Stimulated activated CD4-positive, alpha-beta T cell treated with anti-CD3 and anti-CD28 coated beads, Interleukin-1b, Interleukin-23, amount 100 ng/mL, for 48 hours (primary cell): ENCODE results near the gene KCTD5.

Experiments used
- DNase-seq: peaks from one replicate; pipeline ENCODE4 v3.0.0-alpha.2; 2020

Gene KCTD5

DNA sequence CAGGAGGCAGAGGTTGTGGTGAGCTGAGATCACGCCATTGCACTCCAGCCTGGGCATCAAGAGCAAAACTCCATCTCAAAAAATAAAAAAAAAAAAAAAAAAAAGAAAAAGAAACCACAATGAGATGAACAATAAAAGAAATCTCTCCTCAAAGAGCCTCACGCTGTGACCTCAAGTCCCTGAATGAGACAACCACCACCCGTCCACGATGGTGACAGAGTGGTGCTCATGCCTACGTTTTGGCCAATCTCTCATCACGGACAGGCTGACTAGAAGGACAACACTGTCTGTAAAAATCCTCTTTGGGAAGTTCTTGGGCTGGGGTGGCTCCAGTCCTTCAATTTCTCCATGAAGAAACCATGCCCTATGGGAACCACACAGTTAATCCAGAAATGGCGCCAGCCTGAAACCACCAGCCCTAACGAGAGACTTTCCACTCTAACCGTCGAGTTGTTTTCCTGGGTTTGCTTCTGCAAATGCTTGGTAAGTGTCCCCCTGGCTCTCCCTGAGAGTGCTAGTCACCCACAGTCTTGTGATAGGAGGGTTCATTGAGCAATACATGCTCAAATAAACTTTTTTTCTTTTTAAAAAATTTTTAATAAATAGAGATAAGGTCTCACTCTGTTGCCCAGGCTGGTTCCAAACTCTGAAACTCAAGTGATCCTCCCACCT lies 52.7 kb downstream of the KCTD5 start:
- DNase-seq: no peak

DNA sequence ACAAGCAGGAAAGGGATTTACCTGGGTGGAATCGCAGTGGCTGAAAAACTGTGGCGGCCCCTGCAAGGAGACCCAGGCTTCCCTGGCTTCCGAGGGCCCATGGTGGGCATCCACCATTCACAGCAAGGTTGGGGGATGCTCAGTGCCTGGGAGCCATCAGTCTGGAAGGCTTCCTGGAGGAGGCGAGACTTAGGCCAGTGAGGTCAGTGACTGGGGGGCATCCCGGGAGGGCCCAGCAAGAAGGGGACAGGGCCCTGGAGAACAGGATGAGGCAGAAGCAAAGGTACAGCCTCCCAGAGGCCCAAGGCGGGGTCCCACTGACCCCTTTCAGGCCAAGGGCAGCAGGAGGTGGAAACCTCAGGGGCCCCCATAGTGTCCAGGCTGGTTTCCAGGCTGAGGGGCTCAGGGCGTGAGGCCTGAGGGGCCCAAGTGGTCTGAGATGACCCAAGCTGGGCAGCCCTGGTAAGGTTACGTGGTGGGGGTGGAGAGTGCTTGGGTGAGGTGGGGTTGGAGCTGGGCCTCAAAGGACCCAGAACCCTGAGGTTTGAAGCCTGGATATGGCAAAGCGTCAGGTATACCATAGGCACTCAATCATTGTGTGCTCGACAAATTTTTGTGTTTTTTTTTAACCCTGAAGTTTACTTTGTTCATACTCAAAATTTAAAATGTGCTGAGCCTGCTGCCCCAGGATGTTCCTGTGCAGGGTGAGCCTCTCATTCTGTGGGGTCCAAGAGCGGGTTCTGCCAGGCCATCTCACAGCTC lies 54.3 kb downstream of the KCTD5 start:
- DNase-seq: no peak

DNA sequence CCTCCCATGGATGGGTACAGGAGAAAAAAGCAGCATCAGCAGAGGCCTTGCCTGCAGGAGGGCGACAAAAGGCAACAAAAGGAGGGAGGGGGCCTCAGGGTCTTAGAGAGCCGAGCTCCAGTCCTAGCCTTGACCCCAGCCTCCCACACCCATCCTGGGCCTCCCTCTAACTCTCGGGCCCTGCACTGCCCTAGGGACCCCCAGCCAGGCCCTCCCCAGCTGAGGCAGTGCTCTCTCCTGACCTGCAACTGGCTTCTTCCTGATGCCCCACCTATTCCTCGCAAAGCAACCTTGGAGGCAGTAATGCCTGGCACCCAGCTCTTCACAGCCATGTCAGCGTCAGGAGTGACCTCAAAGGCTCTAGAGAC lies 54.9 kb downstream of the KCTD5 start:
- DNase-seq: no peak

DNA sequence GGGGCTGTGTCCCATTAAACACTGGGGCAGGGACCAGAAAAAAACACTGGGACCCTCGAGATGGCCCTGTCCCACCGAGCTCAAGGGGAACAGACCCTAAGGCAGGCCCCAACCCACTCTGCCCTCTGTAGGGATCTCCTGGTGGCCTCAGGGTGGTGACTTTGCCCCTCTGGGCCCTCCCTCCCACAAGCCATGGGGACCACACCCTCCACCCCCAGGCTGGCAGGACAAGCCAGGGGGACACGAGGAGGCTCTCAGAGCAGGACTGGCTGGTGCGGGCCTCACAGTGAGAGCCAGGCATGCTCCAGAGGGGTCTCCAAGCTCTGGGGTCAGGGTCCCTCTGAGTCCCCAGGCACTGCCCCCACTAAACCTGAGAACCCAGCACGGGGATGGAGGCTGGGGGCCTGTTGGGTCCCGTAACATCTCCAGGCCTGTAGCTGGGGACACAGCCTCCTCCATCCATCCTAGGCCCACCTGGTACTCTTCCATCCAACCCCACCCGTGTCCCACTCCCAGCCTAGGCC lies 55.6 kb downstream of the KCTD5 start:
- no peak for DNase-seq

DNA sequence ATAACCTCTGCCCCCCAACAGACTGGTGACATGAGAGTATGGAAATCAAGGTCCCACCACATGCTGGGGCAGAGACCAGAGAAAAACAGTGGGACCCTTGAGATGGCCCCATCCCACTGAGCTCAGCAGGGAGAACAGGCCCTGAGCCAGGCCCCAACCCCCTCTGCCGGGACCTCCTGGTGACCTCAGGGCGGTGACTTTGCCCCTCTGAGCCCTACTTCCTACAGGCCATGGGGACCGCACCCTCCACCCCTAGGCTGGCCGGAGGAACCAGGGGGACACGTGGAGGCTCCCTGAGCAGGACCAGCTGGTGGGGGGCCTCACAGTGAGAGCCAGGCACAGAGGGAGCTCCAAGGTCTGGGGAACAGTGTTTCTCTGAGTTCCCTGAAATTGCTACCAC lies 56.3 kb downstream of the KCTD5 start:
- no peak for DNase-seq

DNA sequence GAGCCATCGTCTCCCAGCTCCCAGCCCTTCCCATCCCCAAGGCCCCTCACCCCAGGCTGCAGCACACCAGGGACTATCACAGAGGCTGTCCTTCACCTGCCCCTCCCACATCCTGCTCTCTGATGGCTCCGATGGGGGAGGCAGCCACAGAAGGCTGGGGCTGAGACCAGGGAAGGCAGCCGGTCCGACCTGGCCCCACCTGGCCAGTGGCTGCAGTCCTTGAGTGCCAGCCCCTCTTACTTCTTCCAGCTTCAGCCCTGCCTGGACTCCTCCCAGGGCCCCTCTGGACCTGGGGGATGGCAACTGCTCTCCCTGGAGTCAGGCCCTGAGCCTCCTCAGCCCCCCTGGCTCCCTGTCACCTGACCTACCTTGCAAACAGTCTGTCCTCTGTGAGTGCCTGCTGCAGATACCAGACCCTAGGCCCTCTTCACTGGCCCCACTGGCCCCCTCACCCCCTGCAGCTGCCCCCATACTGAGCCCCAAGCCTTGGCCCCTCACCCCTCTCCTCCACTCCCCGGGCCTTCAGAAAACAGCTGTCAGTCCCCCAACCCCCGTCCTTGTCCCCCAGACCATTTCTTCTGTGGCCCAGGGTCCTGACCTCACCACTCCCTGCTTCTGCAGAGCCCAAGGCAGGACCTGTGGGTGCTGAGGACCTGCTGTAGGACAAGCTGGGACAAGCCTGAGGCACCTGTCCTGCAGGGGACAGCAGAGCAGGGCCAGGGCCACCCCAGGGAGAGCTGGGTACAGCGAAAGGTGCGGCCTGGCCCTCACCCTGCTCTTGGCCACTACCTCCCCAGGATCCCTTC lies 57.5 kb downstream of the KCTD5 start:
- no peak for DNase-seq

DNA sequence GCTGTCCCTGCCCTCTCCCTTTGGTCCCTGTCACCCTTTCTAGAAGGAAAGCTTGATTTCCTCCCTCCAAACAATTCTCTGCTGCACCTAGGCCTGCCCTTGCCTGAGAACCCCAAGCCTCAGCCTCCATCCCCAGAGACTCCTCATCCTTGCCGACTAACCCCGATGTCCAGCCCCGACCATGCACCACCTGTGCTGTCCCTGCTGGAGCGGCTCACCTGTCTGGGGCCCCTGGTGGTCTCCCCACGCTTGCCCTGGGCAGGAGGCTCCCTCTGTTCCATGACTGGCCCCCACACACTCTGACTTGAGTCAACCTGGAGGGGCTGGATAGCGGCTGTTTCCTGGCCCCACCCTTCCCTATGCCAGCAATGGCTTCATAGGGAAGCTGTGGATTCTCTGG lies 58.2 kb downstream of the KCTD5 start:
- no peak for DNase-seq

DNA sequence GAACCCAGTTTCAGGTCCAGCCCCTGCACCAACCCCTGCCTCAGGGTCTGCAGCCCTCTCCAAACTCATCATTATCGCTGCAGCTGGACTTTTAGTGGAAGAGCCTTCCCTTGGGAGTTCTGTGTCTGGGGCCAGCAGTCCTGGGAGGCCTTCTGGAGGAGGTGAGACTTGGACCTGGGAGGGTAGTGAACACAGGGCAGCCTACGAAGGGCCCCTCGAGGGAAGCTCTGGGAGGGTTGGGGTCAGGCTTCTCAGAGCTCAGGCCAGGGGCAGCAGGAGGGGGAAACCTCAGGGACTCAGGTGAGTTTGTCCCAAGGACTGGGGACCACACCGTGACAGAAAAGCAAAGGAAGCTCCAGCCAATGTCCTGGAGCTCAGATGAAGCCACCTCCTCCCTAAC lies 58.8 kb downstream of the KCTD5 start:
- no peak for DNase-seq

DNA sequence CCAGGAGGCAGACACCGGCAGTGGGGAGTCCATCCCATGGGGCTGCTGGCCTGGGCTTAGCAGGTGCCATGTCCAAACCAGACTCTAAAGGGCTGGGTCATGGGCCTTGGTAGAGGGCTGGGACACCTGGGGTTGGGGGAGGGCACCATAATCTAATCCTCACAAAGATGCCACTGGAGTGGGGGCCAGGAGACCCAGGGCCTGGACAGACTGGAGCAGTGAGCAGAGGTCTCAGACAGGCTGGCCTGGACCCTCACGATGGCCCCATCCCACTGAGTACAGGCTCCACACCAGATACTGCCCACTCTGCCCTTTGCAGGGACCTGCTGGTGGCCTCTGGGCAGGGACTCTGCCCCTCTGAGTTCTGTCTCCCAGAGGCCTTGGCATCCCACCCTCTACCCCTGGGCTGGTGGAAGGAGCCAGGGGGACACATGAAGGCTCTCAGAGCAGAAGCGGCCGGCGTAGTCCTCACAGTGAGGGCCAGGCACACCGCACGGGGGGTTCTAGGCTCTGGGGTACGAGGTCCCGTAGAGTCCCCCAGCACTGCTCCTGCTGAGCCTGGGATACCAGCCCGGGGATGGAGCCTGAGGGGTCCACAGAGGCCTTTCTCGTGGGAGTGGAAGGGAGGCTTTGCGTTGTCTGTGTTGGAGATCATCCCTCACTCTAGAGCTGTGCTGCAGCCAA lies 60.1 kb downstream of the KCTD5 start:
- DNase-seq: no peak

DNA sequence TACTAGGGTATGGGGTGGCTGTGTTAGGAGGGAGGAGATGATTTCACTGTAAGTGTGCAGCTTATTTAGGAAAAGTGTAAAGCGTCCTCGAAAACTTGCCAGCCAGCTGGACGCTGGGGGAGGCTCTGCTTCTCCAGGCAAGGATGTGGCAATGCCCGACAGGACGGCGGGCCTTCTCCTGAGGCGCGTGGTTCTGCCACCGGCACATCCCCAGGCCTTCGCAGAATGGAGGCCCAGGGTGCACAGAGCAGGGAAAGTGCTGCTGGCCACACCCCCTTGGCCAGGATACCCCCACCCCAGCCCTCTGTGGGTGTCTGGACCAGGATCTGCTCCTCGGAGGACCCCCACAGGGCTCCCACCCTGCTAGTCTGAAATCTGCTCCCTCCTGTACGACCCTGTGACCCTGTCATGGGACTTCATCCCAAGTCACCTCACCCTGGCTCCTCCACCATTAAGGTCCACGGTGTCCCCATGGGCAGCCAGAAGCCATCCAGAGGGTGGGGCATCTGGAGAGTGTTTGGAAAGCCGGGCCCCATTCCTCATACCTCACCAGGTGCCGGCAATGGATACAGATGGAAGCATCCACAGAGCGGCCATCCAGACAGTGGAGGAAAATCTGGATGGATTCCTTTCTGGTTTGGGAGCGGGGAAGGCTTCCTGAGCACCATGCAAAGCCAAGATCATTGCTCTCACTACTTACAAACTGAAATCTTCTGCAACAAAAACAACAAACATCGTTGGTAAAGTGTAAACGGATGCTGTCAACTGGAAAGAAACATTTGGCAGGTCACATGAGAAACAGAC lies 60.9 kb downstream of the KCTD5 start:
- no peak for DNase-seq

DNA sequence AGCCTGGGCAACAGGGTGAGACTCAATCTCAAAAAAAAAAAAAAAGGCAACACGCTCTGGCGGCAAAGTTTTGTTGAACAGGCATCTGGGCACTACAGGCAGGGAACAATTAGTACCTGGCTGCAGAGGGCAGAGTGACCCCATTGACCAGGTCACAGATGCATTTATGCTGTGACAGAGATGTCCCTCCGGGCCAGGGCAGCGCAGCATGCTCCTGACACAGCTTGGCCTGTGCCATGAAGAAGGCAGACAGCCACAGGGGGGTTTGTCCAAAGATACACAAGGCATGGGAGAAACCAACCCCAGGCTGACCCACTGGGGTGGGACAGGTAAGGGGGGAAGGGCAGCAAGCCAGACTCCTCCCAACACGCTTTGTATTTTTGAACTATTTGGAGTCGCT lies 62.4 kb downstream of the KCTD5 start:
- DNase-seq: no peak

DNA sequence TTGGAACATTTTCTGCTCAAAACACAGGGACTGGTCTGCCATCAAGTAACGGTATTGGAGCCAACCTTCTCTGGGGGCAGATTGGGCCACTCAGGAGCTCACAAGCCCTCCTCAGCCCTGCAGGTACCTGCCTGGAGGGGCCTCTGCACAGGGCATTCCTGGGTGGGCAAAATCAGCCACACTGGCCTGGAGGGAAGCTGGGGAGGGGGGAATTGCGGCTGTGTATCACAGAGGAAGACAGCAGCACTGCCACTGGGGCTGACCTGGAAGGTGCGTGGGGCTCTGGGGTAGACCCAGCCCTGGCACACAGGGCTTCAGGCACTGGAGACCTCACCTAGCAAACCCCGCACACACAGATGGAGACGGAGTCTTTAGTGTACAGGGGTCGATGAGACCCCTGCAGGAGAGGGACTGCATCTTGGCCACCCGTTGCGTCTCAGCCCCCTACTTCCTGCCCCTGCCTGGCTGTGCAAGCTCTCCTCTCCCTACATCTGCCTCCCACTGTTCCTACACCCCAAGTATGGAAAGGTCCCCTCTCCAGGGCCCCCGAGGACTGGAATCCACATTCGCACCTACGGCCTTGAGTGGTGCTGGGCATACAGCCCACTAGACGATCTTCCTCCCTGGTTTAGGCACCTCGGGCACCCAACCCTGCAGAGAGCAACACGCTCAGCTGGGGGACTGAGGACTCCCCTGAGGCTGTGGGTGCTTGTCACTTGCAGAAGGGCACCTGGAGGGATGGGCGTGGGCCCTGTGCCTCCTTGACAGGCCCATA lies 63.0 kb downstream of the KCTD5 start:
- no peak for DNase-seq

DNA sequence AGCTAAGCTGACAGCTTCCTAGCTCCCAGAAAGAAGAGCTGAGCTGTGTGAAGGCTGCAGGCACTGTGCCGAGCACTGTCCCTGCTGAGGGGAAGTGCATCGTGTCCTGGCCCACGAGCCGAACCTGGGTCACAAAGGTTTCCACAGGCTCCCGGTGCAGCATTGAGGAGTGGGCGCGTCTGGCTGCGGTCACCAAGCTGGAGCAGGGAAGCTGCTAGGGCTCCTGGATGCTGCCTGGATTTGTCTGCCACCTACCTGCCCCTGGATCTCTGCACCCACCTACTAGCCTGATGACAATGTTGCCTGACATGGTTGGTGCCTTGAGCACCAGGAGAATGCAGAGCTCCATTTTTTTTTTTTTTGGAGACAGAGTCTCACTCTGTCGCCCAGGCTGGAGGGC lies 63.6 kb downstream of the KCTD5 start:
- no peak for DNase-seq

DNA sequence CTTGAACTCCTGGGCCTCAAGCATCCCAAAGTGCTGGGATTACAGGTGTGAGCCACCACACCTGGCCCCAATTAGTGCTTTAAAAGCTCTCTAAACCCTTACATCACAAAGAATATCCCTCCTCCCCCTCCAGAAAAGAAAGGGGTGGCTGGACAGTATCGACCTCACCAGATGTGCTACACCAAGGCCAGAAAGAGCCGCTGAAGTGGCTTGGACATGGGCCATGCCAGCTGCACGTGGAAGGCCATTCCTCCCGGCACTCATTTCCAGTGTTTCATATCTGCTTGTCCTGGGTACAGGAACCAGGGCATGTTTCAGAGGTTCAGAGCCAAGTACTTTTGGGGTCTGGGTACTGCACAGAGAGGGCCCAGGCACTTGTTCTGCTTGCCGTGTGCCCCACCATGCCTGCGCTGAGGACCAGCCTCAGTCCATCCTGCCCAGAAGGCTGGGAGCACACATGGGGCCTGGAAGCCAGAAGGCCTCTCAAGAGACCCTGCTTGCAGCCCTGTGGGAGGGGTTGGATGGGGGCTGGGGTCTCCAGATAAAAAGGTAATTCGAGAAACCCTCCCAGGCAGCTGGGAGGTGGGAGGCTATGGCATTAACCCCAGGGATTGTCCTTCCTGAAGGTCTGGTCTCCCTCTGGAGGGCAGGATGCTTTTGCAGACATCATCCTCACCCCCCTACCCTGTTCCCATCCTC lies 66.6 kb downstream of the KCTD5 start:
- no peak for DNase-seq

DNA sequence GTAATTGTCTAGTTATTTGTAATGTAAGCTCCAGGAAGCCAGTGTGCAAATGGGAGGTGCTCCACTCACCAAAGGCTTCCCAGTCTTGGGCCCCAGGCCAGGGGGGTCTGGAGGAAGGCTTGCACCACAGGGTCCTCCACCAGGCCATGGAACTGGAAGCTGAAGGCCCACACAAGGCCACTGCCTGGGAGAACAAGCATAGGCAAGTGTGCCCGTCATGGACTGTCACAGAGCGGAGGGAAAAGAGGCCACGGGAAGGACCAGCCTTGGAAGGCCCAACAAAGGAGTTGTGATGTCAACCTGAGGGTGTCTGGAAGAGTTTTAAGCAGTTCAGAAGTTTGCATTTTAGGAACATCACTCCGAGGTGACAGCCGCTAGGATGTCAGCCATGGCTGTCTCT lies 67.2 kb downstream of the KCTD5 start:
- DNase-seq: no peak

DNA sequence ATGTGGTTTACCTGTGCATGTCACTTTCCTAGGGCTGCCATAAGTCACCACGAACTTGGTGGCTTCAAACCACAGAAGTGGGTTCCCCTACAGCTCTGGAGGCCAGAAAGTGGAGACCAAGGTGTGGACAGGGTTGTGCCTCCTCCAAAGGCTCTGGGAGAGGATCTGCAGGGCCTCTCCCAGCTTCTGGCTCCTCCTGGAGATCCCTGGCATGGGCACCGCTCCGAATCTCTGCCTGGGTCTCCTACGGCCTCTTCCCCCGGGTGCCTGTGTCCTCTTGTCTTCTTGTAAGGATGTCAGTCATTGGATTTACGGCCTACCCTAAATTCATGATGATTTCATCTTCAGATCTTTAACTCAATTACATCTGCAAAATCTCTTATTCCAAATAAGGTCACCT lies 67.6 kb downstream of the KCTD5 start:
- DNase-seq: no peak

DNA sequence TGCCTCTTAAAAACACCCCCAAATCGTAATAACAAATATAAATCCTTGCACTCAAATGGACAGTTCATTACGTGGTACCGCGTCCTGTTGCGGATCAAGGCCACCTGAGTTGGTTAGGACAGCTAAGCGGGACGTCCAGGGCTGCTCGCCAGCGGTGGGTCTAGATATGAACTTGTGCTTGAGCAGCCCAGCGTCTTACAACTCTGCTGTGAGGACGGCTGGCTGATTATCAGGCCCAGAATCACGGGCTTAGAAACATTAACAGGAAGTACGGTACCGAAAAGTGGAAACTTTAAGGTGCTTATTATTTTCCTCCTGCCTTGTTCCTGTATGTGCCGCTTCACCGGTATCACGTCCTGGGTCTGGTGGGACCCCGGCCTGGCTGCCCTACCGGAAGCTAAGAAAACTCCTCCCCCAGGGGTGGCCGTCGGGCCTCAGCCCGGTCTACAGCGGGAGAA lies 69.3 kb downstream of the KCTD5 start:
- no peak for DNase-seq

DNA sequence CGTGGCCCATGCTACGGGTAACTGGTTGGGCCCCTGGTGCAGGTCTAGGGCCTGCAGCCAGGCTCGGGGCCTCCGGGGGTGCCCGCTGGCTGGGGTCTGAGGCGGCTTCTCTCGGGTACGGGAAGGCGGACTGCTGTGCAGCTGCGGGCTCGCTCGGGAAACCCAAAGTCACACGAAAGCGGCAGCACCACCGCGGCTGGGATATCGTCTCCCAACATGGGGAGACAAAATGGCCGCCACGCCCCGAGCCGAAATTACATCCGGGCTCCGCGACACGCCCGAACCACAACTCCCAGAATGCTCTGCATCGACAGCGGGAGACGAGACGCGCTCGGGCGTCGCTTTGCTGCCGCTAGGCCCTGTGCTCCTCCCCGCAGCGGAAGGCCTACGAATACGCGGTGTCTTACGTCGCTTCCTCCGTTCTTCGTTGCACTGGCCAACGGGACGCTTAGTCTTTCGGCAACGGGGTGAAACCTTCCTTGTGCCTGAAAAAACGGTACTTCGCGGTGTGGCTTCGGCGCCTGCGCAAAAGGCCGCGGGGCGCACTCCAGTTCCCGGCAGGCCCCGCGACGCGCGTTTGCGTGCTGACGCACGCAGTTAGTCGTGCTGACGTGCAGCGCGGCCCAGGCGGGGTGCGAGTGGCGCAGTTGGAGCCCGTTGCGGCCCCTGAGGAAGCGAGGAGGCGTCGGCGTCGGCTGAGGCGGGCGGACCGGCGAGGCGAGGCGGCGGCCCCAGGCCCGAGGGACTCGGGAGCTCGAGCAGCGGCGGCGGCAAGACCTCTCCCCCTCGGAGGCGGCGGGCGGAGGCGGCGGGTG lies 69.9 kb downstream of the KCTD5 start, which contains the start of gene SRRM2:
SRRM2 (plus strand) TSS at position 604 of the 815 bp plus-strand sequence. CDS start 3,727 bp downstream, outside the sequence.
- DNase-seq: peak; percentile 95
